GM12892 (cell line): ENCODE data around the gene DRD3.

Source experiments
- DNase-seq: peaks from one replicate; pipeline ENCODE4 v3.0.0; 2011; ENCODE audit not compliant: insufficient read length
- FAIRE-seq: peaks from 2 replicates; lab custom pipeline; 2011; peaks lifted over from hg19 to GRCh38; lab: Jason Lieb, UNC
- POLR2A ChIP-seq: IDR thresholded peaks from 2 replicates; pipeline ENCODE4 v1.6.1; 2011; ENCODE audit warnings: low read depth, low read length, control low read depth
- POLR2AphosphoS5 ChIP-seq: IDR thresholded peaks from 2 replicates; pipeline ENCODE4 v1.6.1; 2011; ENCODE audit warnings: low read depth, low read length, control low read depth
- TAF1 ChIP-seq: IDR thresholded peaks from 2 replicates; pipeline ENCODE4 v1.6.1; 2011; ENCODE audit warnings: low read depth, mild to moderate bottlenecking, control low read depth, low read length, borderline replicate concordance

The DRD3 gene

DNA sequence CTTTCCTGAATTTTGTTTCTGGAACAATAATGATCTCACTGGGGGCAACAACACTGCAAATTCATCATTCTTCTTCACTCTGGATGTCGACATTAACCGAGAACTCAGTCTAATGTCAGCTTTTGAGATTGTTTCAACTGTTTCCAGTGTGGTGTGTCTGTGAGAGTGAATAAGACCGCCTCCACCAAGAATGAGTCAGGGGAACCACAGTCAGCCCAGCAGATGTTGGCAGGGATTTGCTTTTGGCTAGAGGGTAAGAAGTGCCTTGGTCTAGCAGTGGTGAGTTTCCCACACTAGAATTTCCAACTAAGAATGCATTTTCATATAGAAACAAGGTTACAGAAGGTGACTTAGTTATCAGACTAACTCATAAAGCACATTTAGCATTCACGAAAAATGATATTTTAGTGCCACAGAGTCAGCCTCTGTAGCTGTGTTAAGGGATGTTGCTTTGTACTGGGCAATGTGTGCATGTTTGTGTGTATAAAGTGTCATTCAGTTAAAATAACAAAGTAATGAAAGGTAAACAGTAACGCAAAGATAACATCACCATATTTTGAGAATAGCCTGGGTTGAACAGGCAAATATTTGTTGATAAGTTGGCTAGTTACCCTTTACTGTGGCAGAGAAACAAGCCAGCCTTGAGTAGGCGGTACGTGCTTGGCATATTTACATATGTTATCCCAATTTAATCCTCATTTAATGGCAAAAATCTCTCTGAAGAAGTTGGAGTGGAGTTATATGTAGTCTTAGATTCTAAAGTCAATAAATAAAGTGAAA lies 33.8 kb downstream of the DRD3 start:
- FAIRE-seq = no peak
- no peak for DNase-seq
- no peak for TF ChIP-seq TAF1
- TF ChIP-seq POLR2AphosphoS5 = no peak

DNA sequence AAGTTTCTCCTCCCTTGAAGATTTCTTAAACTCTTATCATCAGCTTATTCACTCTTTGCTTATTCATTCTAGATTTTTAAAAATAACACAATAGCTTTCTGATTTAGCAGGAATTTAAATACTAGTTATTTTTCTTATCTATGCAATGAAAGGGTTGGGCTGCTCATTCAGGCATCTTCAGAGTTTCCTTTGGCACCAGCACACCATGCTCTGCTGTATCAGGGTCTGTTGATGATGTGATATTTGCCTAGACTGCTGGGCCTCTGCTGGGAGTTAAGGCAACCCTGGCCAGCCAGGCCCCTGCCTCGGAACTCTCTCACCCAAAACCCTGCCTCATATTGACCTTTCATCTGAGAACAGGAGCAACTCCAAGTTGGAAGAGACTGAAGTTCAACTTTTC lies 35.0 kb downstream of the DRD3 start:
- TF ChIP-seq POLR2A (no peak), POLR2AphosphoS5 (no peak), TAF1 (no peak)

DNA sequence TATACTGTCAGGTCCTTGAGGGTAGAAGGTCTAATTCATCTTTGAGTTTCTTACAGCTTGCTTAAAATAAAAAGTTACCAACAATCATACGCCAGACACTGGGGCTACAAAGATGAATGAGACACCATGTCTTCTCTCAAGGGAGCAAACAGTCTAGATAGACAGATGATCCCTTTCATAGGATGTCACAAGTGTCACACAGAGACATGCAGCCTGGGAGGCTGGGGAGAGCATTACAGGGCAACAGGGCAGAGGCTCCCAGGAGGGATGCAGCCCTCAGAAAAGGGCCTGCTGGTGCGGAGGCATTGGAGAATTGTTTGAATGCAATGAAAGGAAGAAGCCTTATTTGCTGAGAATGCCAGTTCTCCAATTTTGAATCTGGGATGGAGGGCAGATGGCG lies 39.0 kb downstream of the DRD3 start:
- DNase-seq = no peak
- TF ChIP-seq POLR2AphosphoS5 (no peak), TAF1 (no peak), POLR2A (no peak)
- FAIRE-seq = no peak

More for the DNA sequence above, 35.0 kb downstream of the DRD3 start:
- DNase-seq (no peak), FAIRE-seq (no peak)

DNA sequence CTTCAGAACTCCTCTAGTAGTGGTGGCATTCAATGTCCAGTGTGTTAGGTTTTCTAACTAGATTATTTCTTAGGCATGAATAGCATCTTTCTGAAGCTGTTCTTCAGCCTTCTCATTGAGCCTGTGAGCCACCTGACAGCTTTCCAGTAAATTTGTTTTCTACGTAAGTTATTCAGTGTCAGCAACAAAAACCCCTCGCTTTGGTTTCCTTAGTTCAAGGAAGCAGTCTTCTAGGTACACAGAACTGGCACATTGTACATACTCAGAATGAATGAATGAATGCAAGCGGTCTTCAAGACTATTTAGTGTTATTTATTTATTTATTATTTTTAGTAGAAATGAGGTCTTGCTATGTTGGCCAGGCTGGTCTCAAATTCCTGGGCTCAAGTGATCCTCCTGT lies 44.9 kb downstream of the DRD3 start:
- FAIRE-seq = no peak

DNA sequence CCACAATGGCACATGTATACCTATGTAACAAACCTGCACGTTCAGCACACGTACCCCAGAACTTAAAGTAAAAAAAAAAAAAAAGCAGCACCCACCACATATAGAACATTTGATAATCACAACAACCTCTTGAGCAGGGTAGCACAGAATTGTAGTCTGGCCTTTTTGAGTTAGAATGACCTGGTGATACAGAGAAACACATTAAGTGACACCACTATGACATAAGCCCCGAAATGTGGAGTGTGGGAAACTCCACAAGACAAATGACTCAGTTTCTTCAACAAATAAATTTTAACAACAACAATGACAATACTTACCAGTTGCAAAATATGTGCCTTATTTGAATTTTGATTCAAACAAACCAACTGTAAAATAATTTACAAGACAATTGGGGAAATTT lies 46.4 kb downstream of the DRD3 start:
- TF ChIP-seq POLR2A (no peak), POLR2AphosphoS5 (no peak), TAF1 (no peak)
- FAIRE-seq (no peak), DNase-seq (no peak)

More for the DNA sequence above, 44.9 kb downstream of the DRD3 start:
- TF ChIP-seq TAF1 = no peak
- TF ChIP-seq POLR2AphosphoS5 = no peak
- no peak for TF ChIP-seq POLR2A
- no peak for DNase-seq

DNA sequence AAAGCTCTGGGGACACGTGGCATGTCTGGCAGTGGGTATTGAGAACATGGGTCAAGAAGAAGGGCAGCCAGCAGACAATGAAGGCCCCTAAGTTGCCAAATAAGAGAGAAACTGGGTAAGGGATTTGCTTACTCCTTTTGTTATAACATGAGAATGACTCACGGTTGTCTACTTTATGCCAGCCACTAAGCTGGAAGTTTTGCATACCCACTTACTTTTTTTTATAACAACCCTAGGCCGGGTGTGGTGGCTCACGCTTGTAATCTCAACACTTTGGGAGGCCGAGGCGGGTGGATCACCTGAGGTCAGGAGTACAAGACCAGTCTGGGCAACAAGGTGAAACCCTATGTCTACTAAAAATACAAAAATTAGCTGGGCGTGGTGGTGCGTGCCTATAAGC lies 50.0 kb downstream of the DRD3 start:
- FAIRE-seq (no peak), DNase-seq (no peak)
- no peak for TF ChIP-seq TAF1
- no peak for TF ChIP-seq POLR2A
- no peak for TF ChIP-seq POLR2AphosphoS5

DNA sequence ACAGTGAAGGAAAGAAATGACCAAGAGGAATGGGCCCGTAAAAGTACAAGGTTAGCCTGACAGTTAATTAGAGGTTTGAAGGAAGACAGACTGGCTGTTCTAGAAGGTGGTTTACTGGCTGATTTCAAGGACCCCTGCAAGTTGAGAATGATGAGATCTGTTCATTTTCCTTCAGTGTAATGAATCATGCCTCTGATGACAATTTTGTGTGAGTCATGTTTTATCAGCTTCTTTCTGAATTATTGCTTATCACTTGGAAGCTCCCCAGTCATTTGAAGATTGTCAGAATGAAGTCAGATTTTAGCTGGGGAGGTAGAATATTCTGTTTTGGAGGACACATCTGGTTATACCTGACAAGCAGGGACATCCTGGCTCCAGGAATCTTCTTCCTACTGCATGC lies 50.6 kb downstream of the DRD3 start:
- TF ChIP-seq POLR2A (no peak), TAF1 (no peak)
- DNase-seq (no peak), FAIRE-seq (no peak)

DNA sequence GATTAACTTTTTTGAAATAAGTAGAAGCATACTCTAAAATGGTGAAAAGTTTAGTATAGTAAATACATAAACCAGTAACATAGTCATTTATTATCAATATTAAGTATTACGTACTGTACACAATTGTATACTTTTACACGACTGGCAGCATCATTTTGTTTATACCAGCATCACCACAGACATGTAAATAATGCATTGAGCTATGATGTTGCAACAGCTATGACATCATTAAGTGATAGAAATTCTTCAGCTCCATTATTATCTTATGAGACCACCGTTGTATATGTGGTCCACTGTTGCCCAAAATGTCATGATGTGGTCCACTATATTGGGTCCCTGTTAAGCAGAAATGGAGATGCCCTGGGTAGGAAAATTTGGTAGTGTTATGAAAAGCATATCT lies 51.3 kb downstream of the DRD3 start:
- no peak for DNase-seq
- no peak for FAIRE-seq
- TF ChIP-seq POLR2A (no peak), TAF1 (no peak), POLR2AphosphoS5 (no peak)

DNA sequence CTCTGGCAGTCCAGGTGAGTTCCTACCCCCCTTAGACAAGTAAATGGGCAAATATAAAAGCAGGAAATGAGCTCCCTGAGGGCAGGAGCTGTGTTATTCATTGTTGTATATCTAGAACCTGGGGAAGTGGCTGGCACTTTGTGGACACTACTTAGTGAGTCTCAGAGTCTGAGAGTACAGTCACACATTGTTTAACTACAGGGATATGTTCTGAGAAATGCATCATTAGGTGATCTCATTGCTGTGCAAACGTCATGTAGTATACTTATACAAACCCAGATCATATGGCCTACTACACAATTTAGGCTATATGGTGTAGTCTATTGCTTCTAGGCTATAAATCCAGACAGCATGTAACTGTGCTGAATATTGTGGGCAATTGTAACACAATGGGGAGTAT lies 52.4 kb downstream of the DRD3 start:
- no peak for FAIRE-seq
- TF ChIP-seq TAF1 (no peak), POLR2AphosphoS5 (no peak), POLR2A (no peak)
- DNase-seq = no peak

DNA sequence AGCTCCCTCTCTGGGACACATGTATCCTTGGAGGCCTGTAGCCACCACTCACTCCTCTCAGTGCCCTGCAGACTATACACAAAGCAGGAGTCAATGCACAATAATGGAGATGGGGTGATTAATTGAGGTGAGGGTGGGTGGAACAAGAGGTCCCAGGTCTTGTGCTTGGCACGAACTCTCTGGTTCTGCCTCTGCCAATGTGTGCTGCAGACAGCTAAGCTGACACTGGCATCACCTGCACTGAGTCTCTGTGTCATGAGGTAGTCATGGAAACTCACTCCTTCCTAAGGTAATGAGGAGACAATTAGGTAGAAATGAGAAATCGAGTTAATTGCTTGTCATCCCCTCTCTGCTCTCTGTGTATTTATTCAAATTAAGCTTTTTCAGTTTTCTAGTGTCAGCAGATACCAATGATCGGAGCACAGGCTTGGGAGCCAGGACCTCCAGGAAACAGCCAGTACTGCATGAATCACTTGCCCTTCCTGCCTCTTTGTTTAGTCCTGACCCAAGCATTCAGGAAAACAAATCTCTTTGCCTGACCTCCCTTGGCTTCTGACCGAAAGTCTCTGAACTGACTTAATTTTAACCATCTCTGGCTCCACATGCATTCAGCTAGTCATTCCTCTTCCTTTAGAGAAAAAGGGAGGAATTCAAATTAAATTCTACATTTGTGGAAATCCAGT lies 56.7 kb downstream of the DRD3 start:
- FAIRE-seq = no peak
- no peak for TF ChIP-seq POLR2AphosphoS5
- TF ChIP-seq POLR2A = no peak
- no peak for TF ChIP-seq TAF1
- DNase-seq = no peak

DNA sequence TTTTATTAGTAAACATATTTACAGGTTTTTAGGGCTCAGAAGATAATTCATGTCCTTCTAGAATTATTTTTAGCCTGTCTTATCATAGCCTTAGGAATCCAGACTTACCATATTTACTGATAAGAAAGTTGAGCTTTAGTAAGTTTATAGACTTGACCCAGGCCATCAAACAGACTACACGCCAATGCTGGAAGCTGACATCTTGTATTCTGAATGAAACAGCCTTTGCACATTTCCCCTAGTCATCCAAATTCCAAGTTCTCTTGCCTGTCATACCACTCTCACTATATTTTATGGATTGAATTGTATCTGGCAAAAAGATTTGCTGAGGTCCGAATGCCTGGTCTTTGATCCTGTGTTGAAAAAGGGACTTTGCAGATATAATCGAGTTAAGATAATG lies 58.6 kb downstream of the DRD3 start:
- FAIRE-seq (no peak), DNase-seq (no peak)
- TF ChIP-seq POLR2AphosphoS5 (no peak), TAF1 (no peak), POLR2A (no peak)

DNA sequence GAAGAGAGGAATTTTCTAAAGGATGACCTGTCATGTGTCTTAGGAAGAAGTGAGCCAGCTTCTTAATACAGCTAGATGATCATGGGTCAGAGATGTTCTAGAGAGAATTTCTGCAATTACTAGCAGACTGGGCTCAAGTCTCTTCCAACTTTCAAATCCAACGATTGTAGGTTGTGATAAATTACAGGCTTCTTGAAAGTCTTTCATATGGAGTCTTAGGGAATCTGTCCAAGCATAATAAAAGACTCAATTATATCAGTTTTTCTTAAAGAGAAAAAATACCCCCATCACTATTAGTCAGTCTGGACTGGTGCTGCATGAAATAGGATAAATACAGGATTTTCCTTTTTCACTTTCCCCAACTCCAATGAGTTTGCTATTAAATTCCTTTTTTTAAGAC lies 59.1 kb downstream of the DRD3 start:
- DNase-seq (no peak), FAIRE-seq (no peak)
- TF ChIP-seq POLR2AphosphoS5 (no peak), TAF1 (no peak), POLR2A (no peak)
